IgD-negative memory B cell (primary cell): ENCODE measurements around the gene IL9R. TPM values are rescaled to one million over a fixed set of nuclear protein-coding genes. Genes with fewer than 3 reads are reported as not detected.
"Not testable (repeated sequence)": the region's sequence is repeated elsewhere in the genome, so short reads cannot be mapped to it uniquely, and the experiment has no call there.

Source experiments
- H3K27ac Mint-ChIP-seq, 3 donors: one replicate each; pipeline ENCODE4 v1.8.0; 2020 to 2022; ENCODE audit warnings: mild to moderate bottlenecking in 3 of 3, mixed read lengths in 3 of 3, moderate library complexity in 1 of 3
- H3K27me3 Mint-ChIP-seq: one replicate; pipeline ENCODE4 v1.8.0; 2021; ENCODE audit warnings: mixed read lengths
- H3K36me3 Mint-ChIP-seq: one replicate; pipeline ENCODE4 v1.8.0; 2020; ENCODE audit warnings: mild to moderate bottlenecking, mixed read lengths
- H3K4me1 Mint-ChIP-seq, 3 donors: one replicate each; pipeline ENCODE4 v1.8.0; 2020 to 2022; ENCODE audit warnings: mixed read lengths in 3 of 3, mild to moderate bottlenecking in 1 of 3
- H3K4me3 Mint-ChIP-seq, 4 donors: one replicate each; pipeline ENCODE4 v1.8.0; 2020 to 2022; ENCODE audit warnings: mild to moderate bottlenecking in 4 of 4, mixed read lengths in 4 of 4, moderate library complexity in 3 of 4
- H3K9me3 Mint-ChIP-seq, 3 donors: one replicate each; pipeline ENCODE4 v1.8.0; 2020 to 2021; ENCODE audit warnings: mixed read lengths in 3 of 3, mild to moderate bottlenecking in 1 of 3
- polyA plus RNA-seq: library from polyadenylated mRNA; unstranded; fragments of 300-500 nt; fragmentation: Illumina TruSeq; gene quantifications from one replicate; pipeline ENCODE4 v1.2.3, GENCODE V29; 2021

The IL9R gene
- polyA plus RNA-seq, 1 donor from 2014 or later: 2.5 TPM

- Mint-ChIP-seq H3K27me3 (peaks cover 3% of the 10 kb centered on the region), H3K9me3 (no peaks in the 10 kb centered on the region), H3K4me1 (peaks cover 0 to 2% (median 0%) of the 10 kb centered on the region in 3 donors), H3K27ac (peak overlapping the region in 1 of 3 donors; percentile 7), H3K36me3 (no peaks in the 10 kb centered on the region), H3K4me3 (no peak overlapping the region)
Measured at GRCh38 chrX:156004256-156004655, 6.8 kb downstream of the IL9R start.

- Mint-ChIP-seq H3K9me3 (no peaks in the 10 kb centered on the region), H3K4me1 (peaks cover 0 to 2% (median 0%) of the 10 kb centered on the region in 3 donors), H3K27ac (peak overlapping the region in 1 of 3 donors; percentile 7), H3K4me3 (no peak overlapping the region), H3K36me3 (no peaks in the 10 kb centered on the region), H3K27me3 (peaks cover 3% of the 10 kb centered on the region)
Measured at GRCh38 chrX:156004740-156005139, 7.2 kb downstream of the IL9R start.

- H3K4me1 Mint-ChIP-seq: peaks cover 0 to under 1% (median 0%) of the 10 kb centered on the region in 3 donors
- no peak overlapping the region for H3K4me3 Mint-ChIP-seq
- H3K27ac Mint-ChIP-seq: no peak overlapping the region
- no peaks in the 10 kb centered on the region for H3K36me3 Mint-ChIP-seq
- H3K27me3 Mint-ChIP-seq: peaks cover 3% of the 10 kb centered on the region
- H3K9me3 Mint-ChIP-seq: no peaks in the 10 kb centered on the region
Measured at GRCh38 chrX:156005144-156005543, 7.6 kb downstream of the IL9R start.

- H3K4me1 Mint-ChIP-seq, H3K9me3 Mint-ChIP-seq, H3K27ac Mint-ChIP-seq, H3K4me3 Mint-ChIP-seq, H3K27me3 Mint-ChIP-seq, H3K36me3 Mint-ChIP-seq: not testable (repeated sequence)
Measured at GRCh38 chrX:156006468-156006867, 9.0 kb downstream of the IL9R start.

GRCh38 chrX:156008379-156008778, 10.9 kb downstream of the IL9R start:
- H3K9me3 Mint-ChIP-seq, H3K4me3 Mint-ChIP-seq, H3K4me1 Mint-ChIP-seq, H3K27me3 Mint-ChIP-seq, H3K27ac Mint-ChIP-seq, H3K36me3 Mint-ChIP-seq: not testable (repeated sequence)

GRCh38 chrX:156008915-156009314, 11.4 kb downstream of the IL9R start:
- Mint-ChIP-seq H3K4me1 (no peaks in the 10 kb centered on the region), H3K27ac (no peak overlapping the region), H3K27me3 (peaks cover 1% of the 10 kb centered on the region), H3K9me3 (no peaks in the 10 kb centered on the region), H3K4me3 (no peak overlapping the region), H3K36me3 (no peaks in the 10 kb centered on the region)

- not testable (repeated sequence) for H3K36me3 Mint-ChIP-seq
Measured at GRCh38 chrX:156009691-156010090, 12.2 kb downstream of the IL9R start.

GRCh38 chrX:156013286-156013953, 15.9 kb downstream of the IL9R start:
- H3K9me3 Mint-ChIP-seq, H3K4me1 Mint-ChIP-seq, H3K27me3 Mint-ChIP-seq, H3K27ac Mint-ChIP-seq, H3K4me3 Mint-ChIP-seq, H3K36me3 Mint-ChIP-seq: not testable (repeated sequence)

More at GRCh38 chrX:156009691-156010090, 12.2 kb downstream of the IL9R start:
- not testable (repeated sequence) for H3K27me3 Mint-ChIP-seq, H3K9me3 Mint-ChIP-seq, H3K4me3 Mint-ChIP-seq, H3K4me1 Mint-ChIP-seq, H3K27ac Mint-ChIP-seq

GRCh38 chrX:156019846-156020245, 22.4 kb downstream of the IL9R start:
- H3K36me3 Mint-ChIP-seq, H3K27me3 Mint-ChIP-seq, H3K4me3 Mint-ChIP-seq, H3K27ac Mint-ChIP-seq, H3K4me1 Mint-ChIP-seq, H3K9me3 Mint-ChIP-seq: not testable (repeated sequence)

GRCh38 chrX:156023002-156023401, 25.5 kb downstream of the IL9R start:
- H3K27ac Mint-ChIP-seq, H3K27me3 Mint-ChIP-seq, H3K4me3 Mint-ChIP-seq, H3K4me1 Mint-ChIP-seq, H3K9me3 Mint-ChIP-seq, H3K36me3 Mint-ChIP-seq: not testable (repeated sequence)

GRCh38 chrX:156024949-156025492, 27.5 kb downstream of the IL9R start:
- H3K9me3 Mint-ChIP-seq, H3K27me3 Mint-ChIP-seq, H3K27ac Mint-ChIP-seq, H3K36me3 Mint-ChIP-seq, H3K4me1 Mint-ChIP-seq: not testable (repeated sequence)
- peak overlapping the region in 2 of 4 donors; percentile 27 to 54 for H3K4me3 Mint-ChIP-seq

- not testable (repeated sequence) for H3K4me1 Mint-ChIP-seq, H3K27me3 Mint-ChIP-seq, H3K36me3 Mint-ChIP-seq, H3K9me3 Mint-ChIP-seq, H3K27ac Mint-ChIP-seq, H3K4me3 Mint-ChIP-seq
Measured at GRCh38 chrX:156028653-156029237, 31.2 kb downstream of the IL9R start.

GRCh38 chrX:156029296-156029695, 31.8 kb downstream of the IL9R start:
- H3K4me1 Mint-ChIP-seq, H3K27ac Mint-ChIP-seq, H3K4me3 Mint-ChIP-seq, H3K27me3 Mint-ChIP-seq, H3K36me3 Mint-ChIP-seq, H3K9me3 Mint-ChIP-seq: not testable (repeated sequence)

- H3K9me3 Mint-ChIP-seq, H3K27me3 Mint-ChIP-seq, H3K27ac Mint-ChIP-seq, H3K36me3 Mint-ChIP-seq, H3K4me1 Mint-ChIP-seq, H3K4me3 Mint-ChIP-seq: not testable (repeated sequence)
Measured at GRCh38 chrX:156029707-156030442, 32.4 kb downstream of the IL9R start.

- H3K27me3 Mint-ChIP-seq, H3K4me1 Mint-ChIP-seq, H3K9me3 Mint-ChIP-seq, H3K27ac Mint-ChIP-seq, H3K36me3 Mint-ChIP-seq, H3K4me3 Mint-ChIP-seq: not testable (repeated sequence)
Measured at GRCh38 chrX:156030474-156030873, 33.0 kb downstream of the IL9R start.
